HG03469 (cell line): ENCODE data around the gene NDFIP2.
"Not testable (repeated sequence)": the region's sequence is repeated elsewhere in the genome, so short reads cannot be mapped to it uniquely, and the experiment has no call there.

Source experiments
- ATAC-seq: cut with Tn5 transposase; IDR thresholded peaks from one replicate; pipeline ENCODE4 v1.9.1; 2021; ENCODE audit warnings: mild to moderate bottlenecking, moderate library complexity, moderate number of reproducible peaks; ENCODE audit not compliant: unreplicated experiment

The NDFIP2 gene

DNA sequence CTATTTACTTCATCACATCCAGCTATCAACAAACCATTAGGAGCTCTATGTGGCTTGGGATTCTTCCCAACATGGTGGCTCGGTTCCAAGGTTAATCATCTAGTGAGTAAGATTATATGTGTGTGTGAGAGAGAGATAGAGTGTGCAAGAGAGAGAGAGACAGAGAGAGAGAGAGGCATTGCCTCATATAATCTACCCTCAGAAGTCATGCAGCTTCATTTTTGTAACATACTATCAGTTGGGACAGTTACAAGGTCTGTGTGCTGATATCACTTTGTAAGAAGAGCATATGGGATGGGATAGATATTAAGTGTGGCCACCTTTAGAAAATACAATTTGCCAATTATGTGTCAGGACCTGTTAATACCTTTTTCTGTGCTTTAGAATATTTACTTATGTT lies 104.1 kb downstream of the NDFIP2 start:
- no peak for ATAC-seq

DNA sequence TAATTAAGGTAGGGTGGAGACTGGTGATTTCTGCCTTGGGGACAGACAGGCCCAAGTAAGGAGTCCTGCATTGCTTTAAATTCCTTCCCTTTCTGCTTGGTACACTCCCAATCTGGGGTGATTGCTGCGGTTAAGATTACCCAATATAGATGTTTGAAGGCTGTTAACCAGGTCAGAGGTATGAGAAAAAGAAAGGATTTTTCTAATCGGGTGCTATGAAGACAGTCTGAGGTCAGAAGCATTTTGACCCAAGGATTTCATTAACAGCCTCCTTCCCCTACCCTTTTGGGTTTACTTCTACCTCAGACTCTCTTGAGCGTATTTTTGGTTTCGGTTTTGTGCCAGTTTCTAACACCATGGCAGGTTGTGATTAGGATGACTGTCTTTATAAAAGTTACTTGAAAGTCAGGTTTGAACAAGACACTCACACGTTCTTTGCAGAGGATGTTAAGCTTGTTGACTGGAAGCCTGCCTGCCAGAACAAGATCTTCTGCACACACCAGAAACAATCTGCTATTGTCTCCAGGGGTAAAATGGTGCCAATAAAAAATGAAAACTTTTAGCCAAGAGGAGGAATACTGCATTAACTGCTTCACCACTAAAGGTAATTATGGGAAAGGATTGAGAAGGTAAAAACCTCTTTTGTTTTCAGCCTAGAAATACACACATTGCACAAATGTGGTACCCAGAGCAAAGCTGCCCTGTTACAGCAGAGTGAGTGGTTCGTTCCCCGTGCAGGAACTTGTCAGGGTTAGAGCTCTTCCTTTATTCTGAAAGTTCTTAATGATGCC lies 108.8 kb downstream of the NDFIP2 start:
- no peak for ATAC-seq

DNA sequence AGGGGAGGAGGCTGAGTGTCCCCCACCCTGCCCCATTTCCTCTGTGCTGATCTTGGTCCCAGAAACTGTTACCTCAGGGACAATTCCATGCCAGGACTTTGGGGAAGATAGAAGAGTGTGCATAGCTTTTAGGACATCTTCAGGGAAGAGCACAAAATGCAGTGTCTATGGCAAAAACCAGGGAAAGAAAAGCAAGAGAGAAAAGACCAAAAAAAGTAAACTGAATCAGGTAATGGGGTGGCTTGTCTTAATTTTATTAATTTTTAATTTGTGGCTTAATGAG lies 109.4 kb downstream of the NDFIP2 start:
- ATAC-seq: no peak

DNA sequence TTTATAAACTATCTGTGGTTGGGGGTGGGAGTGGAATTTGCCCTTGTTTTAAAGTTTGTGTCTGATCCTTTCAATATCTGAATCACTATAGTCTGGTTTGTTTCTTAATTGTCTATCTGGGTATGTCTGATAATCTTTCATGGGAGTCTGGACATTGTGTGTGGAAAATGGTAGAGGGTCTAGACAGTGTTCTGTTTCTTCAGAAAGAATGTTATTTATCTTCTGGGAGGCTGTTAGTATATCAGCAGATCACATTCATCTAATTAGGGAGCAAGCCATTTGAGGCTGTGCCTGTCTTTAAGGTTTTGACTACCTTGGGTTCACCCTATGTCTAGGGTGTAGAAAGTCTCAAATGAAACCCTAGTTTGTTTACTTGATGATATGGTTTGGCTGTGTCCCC lies 110.5 kb downstream of the NDFIP2 start:
- no peak for ATAC-seq

DNA sequence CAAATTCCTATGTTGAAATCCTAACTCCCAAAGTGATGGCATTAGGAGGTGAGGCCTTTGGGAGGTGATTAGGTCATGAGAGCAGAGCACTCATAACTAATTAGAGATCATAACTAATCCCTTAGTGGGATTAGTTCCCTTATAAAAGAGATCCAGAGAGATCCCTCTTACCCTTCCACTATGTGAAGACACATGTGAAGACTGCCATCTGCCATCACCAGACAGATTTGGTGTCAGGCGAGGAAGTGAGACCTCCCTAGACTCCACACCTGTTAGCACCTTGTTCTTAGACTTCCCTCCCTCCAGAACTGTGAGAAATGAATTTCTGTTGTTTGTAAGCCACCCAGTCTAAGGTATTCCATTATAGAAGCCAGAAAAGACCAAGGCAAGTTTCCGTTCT lies 112.2 kb downstream of the NDFIP2 start:
- no peak for ATAC-seq

DNA sequence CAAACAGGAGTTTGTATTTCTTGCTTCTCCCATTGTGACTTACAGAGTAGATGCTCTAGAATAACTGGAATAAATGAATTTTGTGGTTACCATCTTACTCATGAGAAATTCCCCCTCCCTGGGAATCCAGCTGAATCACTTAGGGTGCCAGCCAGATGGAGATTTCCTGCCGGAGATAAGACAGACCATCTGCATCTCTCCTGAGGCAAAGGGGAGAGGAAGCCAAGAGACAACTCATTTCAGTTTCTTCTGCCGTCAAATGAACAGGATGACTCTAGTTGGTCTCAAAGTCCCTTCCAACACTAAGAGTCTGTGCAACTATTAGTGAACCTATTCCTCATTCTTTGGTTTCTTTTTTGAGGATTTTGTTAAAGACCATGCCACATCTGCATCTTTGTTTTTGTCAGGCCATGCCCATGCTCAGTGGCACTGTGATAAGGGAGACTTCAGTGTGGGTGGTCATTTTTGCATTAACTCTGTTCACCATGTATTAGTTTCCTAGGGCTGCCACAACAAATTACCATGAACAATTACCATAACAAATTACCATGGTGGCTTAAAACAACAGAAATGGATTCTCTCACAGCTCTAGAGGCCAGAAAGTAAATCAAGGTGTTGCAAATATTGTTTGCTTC lies 112.8 kb downstream of the NDFIP2 start:
- no peak for ATAC-seq

- not testable (repeated sequence) for ATAC-seq
Observed at GRCh38 chr13:79600146-79600545, 119.2 kb downstream of the NDFIP2 start.

DNA sequence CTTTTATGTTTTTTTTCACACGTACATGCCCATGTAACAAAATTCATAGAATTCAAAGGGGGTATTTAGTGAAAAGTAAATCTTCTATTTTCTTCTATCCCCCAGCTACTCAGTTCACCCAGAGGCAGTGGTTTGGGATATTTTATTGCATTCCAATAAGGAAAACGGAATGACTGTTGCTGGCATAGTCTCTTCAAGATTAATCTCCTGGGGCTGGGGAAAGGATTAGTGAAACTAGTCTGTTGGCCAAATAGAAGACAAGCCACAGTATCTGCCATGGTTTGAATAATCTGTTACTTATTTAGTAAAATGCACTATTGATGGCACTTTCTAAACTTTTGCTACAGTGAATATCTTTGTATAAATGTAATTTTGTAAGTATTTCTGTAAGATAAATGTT lies 122.0 kb downstream of the NDFIP2 start:
- ATAC-seq: no peak

GRCh38 chr13:79604752-79605151 lies 123.8 kb downstream of the NDFIP2 start:
- no peak for ATAC-seq
